GM12891 (cell line): ENCODE data around the gene FMN1.

Source experiments
- POLR2A ChIP-seq: IDR thresholded peaks from 2 replicates; pipeline ENCODE4 v1.6.1; 2011; ENCODE audit warnings: low read depth, low read length, control low read depth
- POLR2AphosphoS5 ChIP-seq: IDR thresholded peaks from 2 replicates; pipeline ENCODE4 v1.6.1; 2011; ENCODE audit warnings: low read depth, low read length, control low read depth
- TAF1 ChIP-seq: IDR thresholded peaks from 2 replicates; pipeline ENCODE4 v1.6.1; 2011; ENCODE audit warnings: low read depth, low read length, control low read depth

DNA sequence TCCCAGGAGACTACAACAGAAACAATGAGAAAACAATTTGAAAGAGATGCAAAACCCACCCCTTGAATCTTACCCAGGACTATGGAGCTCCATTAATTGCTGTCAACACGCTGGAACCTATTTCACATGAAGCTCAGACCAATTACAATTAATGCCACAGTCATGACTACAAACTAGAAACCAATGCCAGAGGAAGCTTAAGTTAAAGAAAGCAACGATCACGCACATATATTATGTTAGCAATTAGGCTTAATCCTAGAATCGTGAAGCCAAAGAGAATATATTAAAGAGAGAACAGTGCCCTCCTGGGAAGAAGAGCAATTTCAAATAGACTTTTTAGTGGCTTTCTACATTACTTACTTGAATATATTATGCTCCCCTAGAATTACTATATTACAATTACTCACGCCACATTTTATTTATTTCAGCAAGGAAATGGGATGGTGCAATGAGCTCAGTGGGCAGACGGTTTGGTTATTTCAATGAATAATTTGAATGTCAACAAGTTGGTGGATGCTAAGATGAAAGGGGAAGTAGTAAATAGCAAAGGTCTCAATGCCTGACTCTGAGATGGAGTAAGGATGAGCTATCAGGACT, 351.2 kb downstream of the FMN1 start:
- TF ChIP-seq POLR2A: no peak
- no peak for TF ChIP-seq POLR2AphosphoS5
- no peak for TF ChIP-seq TAF1
